B cell (primary cell): ENCODE results near the gene CAPN10.

ENCODE experiments used
- CTCF ChIP-seq: fragments of 200-600 bp; IDR thresholded peaks from one replicate; pipeline ENCODE4 v1.8.0; 2022; ENCODE audit warnings: antibody characterized with exemption, mild to moderate bottlenecking
- EZH2 ChIP-seq: IDR thresholded peaks from 2 replicates; pipeline ENCODE4 v1.6.1; 2012; ENCODE audit warnings: borderline replicate concordance, low read depth, mild to moderate bottlenecking, moderate library complexity, low read length; ENCODE audit not compliant: insufficient read depth, poor library complexity, severe bottlenecking

DNA sequence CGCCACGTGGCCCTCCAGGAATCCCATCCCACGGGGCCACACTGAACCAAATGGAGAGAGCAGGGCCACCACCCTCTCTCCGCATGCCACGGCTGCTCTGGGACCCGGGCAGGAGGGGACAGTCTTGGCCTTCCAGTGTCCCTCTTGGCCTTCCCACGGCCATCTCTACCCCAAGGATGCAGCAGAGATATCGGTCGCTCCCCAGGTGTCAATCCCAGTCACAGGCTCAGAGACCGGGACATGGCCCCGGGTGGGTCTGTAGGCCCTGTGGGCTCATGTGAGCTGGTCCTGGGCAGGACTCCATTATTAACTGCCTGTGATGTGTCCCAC is 15.3 kb downstream of the CAPN10 start:
- TF ChIP-seq CTCF (no peak), EZH2 (no peak)
